ENCODE measurements around the gene SCGB2B2.
"Not testable (repeated sequence)": the region's sequence is repeated elsewhere in the genome, so short reads cannot be mapped to it uniquely, and the experiment has no call there.

SCGB2B2 gene

DNA sequence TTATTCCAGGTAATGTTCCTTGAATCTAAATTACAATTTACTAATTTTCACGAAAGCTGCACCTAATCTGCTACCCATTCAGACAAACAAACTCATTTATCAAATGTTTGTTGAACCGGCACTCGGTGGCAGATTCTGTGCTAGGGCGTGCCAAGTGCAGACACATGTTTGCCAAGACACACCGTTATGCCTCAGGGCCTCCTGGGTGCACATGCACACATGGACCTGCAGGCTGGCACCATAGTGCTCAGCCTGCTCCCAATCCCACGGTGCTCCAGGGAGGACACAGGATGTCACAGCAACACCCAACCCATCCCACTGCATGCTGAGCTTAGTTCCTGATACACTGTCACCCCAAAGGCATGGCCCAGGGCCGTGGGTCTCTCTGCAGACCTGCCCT lies 7.7 kb downstream of the SCGB2B2 start:
- no peak for DNase-seq (ENCODE audit: low read depth in 2 of 2)

DNA sequence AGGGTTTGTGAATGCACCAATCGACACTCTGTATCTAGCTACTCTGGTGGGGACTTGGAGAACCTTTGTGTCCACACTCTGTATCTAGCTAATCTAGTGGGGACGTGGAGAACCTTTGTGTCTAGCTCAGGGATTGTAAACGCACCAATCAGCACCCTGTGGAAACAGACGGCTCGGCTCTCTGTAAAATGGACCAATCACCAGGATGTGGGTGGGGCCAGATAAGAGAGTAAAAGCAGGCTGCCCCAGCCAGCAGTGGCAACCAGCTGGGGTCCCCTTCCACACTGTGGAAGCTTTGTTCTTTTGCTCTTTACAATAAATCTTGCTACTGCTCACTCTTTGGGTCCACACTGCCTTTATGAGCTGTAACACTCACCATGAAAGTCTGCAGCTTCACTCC lies 8.3 kb downstream of the SCGB2B2 start:
- not testable (repeated sequence) for DNase-seq (ENCODE audit: low read depth in 2 of 2)

- DNase-seq (ENCODE audit: low read depth in 2 of 2): not testable (repeated sequence)
Measured at GRCh38 chr19:34668077-34668689, 8.8 kb downstream of the SCGB2B2 start.

DNA sequence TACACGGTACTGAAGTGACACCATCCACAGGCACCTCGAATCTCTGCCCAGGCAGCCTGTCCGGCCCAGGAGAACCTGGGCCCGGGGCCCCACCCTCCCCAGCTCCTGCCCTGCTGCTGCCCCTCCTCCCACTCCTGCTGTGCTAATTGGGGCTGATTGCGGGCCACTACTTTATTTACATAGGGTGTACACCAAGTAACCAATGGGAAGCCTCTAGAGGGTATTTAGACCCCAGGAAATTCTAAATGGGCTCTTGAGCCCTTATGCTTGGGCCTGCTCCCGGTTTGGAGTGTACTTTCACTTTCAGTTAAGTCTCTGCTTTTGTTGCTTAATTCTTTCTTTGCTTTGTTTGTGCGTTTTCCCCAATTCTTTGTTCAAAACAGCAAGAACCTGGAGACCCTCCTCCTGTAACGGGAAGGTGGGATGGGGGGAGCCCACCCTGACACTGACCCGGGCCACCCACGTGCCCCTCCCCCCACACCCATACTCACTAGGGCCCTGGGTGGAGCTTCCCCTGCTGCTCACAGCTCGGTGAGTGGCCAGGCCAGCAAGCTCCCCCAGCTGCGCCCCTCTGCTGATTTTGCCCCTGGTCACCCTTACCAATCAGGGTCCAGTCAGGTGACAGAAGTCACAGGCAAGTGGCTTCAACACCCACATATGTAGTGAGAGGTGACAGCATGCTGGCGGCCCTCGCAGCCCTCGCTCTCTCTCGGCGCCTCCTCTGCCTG lies 9.4 kb downstream of the SCGB2B2 start:
- no peak for DNase-seq (ENCODE audit: low read depth in 2 of 2)

GRCh38 chr19:34666958-34667265 lies 10.0 kb downstream of the SCGB2B2 start:
- no peak for DNase-seq (ENCODE audit: low read depth in 2 of 2)

DNA sequence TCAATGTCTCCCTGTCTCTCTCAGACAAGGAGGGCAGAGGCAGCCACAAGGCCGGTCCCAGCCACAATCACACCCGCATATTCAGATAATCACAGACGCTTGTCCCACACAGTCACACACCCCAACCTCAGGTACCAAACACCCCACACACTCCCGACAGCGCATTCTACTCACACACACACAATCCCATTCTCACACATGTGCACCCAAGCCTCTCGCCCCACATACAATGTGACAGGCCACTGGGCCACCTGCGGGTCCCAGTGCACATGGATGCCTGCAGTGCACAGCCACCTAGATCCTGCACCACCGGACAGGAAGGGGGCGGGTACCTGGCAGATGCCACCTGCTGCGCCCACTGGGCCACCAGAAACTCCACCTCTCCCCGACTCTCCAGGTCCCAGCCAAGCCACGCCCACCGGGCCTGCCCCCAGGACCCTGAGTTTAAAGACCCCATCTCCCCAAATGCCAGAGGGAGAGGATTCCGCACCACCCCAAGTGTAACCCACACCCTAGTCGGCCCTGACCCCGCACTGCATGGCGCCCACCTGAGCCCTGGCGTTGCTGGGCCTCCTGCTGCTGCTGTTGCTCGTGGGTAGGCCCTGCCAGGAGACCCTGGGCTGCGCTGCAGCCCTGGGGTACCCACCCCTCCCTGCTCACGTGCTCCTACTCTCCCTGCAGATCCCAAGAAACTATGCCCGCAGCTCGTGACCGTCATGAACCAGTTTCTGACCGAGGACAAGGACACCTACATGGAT lies 10.6 kb downstream of the SCGB2B2 start:
- DNase-seq (ENCODE audit: low read depth in 2 of 2): no peak

- not testable (repeated sequence) for DNase-seq (ENCODE audit: low read depth in 2 of 2)
Measured at GRCh38 chr19:34665275-34665674, 11.7 kb downstream of the SCGB2B2 start.

DNA sequence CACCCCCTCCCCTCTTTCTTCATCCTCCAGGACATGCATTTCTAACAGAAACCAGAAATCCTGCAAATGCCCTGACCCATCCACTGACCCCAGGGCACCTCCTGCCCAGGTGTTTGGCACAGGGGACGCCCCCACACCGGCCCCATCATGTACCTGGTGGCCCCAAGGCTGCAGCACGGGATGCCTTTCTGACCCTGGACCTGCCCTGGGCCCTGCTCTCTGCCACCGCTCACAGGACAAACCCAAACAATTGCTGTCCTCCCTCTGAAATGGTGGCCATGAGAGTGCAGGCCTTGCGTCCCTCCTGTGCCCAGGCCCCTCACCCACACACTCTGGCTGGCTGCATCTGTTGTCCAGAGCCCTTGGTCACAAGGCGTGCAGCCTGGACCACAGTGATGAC lies 12.1 kb downstream of the SCGB2B2 start:
- no peak for DNase-seq (ENCODE audit: low read depth in 2 of 2)

GRCh38 chr19:34664168-34664567 lies 12.8 kb downstream of the SCGB2B2 start:
- DNase-seq (ENCODE audit: low read depth in 2 of 2): no peak

GRCh38 chr19:34662919-34663318 lies 14.0 kb downstream of the SCGB2B2 start:
- peak in 1 of 2 donors; percentile 19 for DNase-seq (ENCODE audit: low read depth in 2 of 2)

- no peak for DNase-seq (ENCODE audit: low read depth in 2 of 2)
Measured at GRCh38 chr19:34661357-34661756, 15.6 kb downstream of the SCGB2B2 start.

DNA sequence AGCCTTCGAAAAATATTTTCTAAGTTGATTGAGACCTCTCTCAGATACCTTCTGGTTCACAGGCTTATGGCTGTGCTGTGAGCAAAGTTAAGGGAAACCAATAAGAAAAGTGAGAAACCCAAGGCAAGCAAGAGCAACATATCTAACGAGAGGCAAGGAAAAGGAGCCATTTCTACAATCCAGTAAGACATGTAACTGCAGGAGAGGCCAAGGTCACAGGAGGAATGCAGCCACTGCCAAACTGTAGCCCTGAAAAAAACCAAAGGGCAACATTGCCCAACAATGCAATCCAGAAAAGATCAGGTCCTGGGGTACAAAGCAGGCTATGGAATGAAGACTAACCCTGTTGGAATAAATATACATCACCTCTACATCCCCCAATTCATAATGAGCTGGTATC lies 21.3 kb downstream of the SCGB2B2 start:
- no peak for DNase-seq (ENCODE audit: low read depth in 2 of 2)

- no peak for DNase-seq (ENCODE audit: low read depth in 2 of 2)
Measured at GRCh38 chr19:34654796-34655195, 22.2 kb downstream of the SCGB2B2 start.

DNA sequence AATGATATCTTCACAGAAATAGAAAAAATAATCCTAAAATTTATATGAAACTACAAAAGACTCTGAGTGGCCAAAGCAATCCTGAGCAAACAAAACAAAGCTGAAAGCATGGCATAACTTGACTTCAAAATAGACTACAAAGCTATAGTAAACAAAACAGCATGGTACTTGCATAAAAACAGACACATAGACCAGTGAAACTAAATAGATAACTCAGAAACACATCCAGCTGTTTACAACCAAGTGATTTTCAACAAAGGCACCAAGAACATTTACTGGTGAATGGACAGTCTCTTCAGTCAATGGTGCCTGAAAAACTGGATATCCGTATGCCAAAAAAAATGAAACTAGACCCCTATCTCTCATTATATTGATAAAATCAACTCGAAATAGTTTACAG lies 25.2 kb downstream of the SCGB2B2 start:
- DNase-seq (ENCODE audit: low read depth in 2 of 2): no peak

DNA sequence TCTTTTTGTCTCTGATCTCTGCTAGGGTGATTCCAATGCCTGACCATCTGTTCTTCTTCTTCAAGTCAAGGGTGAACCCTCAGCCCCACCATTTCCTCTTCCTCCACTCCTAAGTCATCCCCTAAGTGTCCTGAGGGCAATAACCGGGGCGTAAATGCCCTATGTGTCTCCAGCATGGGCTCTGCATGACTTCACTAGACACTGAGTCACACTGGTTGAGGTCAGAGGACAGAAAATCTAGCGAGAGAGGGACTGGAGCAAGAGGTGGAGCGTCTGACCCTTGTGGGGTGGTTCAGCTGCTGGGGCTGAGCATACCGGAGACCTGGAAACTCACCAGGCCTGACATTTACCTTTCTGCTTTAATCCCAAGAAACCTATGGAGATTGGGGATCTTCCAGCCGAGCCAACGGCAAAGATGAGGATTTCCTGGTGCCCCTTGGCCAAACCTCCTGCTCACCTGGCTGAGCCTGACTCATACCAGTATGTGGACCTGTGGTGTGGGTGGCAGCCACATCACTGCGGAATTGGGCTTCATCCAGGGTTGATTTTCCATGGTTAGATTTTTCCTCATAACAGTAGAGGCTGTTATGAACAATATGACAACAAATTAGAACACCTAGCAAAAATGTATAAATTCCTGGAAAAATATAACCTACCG lies 26.9 kb downstream of the SCGB2B2 start:
- no peak for DNase-seq (ENCODE audit: low read depth in 2 of 2)

- no peak for DNase-seq (ENCODE audit: low read depth in 2 of 2)
Measured at GRCh38 chr19:34645551-34645950, 31.4 kb downstream of the SCGB2B2 start.

DNA sequence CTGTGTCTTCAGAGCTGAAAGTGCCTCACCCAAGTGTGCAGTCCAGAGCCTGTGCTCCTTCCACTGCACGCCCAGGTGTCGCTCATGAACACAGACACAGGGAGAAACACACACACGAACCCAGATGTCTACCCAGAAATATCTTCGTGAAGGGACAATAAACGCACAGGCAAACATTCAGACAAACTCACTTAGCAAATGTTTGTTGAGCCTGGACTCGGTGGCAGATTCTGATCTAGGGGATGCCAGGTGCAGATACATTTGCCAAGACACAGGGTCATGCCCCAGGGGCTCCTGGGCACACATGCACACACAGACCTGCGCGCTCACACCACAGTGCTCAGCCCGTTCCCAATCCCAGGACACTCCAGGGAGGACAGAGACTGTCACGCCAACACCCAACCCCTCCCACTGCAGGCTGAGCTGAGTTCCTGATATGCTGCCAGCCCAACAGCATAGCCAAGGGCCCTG lies 31.9 kb downstream of the SCGB2B2 start:
- no peak for DNase-seq (ENCODE audit: low read depth in 2 of 2)

DNA sequence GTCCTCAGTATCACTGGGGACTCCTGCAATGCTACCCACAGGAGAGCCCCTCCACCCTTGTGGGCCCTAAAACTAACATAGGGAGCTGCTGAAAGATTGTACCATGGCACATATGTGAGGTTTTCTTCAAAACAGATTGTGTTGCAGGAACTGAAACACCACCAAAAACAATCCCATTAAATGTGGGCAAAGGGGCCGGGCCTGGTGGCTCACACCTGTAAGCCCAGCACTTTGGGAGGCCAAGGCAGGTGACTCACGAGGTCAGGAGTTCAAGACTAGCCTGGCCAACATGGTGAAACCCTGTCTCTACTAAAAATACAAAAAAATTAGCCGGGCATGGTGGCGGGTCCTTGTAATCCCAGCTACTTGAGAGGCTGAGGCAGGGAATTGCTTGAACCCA lies 34.7 kb downstream of the SCGB2B2 start:
- DNase-seq (ENCODE audit: low read depth in 2 of 2): no peak

DNA sequence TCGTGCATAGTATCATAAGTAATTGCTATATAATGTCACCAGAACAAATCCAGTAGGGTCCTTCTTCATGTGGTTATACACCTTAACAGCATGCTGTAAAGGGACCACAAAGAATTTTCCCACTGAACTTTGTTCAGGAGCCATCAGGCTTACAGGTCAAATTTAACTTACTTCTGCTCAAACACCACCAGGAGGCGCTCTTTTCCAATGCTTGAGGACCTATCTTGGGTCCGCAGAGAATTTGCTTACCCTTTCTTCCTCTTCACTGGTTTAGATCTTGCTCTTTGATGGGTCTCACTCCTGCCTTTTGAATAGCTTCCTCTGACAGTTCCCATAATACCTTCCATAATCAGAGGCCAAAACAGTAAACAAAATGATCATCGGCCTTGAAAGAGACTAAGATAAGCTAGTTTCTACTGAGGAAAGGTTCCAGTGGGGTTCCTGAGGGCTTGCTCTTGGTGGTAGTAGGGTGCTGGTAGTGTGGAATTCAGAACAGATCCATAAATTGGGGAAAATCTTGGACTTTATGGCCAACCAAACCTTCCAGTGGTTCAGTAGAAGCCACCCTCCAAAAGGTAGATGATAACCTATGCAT lies 37.4 kb downstream of the SCGB2B2 start:
- DNase-seq (ENCODE audit: low read depth in 2 of 2): peak; percentile 15 to 52

GRCh38 chr19:34633802-34634201 lies 43.2 kb downstream of the SCGB2B2 start:
- no peak for DNase-seq (ENCODE audit: low read depth in 2 of 2)

Measured in activated CD8-positive, alpha-beta memory T cell treated with anti-CD3 and anti-CD28 coated beads for 4 hours (primary cell).